AG09309 (cell line): ENCODE measurements around the gene PCNX1.
"Not testable (repeated sequence)": the region's sequence is repeated elsewhere in the genome, so short reads cannot be mapped to it uniquely, and the experiment has no call there.

Source experiments
- DNase-seq: peaks from one replicate; pipeline ENCODE4 v3.0.0-alpha.2; 2010; ENCODE audit warnings: low read depth
- H3K4me3 ChIP-seq: 2 replicates; pipeline ENCODE4 v1.5.1; 2011; ENCODE audit warnings: mild to moderate bottlenecking, low read depth, low read length, moderate library complexity; ENCODE audit not compliant: control insufficient read depth
- TF ChIP-seq, protein P1 (sequence below): IDR thresholded peaks from 2 replicates; pipeline ENCODE4 v1.5.1; 2011; ENCODE audit warnings: mild to moderate bottlenecking, low read depth, low read length, inconsistent platforms; ENCODE audit not compliant: insufficient read depth, control insufficient read depth; ENCODE audit errors: missing control alignments

PCNX1 gene

DNA sequence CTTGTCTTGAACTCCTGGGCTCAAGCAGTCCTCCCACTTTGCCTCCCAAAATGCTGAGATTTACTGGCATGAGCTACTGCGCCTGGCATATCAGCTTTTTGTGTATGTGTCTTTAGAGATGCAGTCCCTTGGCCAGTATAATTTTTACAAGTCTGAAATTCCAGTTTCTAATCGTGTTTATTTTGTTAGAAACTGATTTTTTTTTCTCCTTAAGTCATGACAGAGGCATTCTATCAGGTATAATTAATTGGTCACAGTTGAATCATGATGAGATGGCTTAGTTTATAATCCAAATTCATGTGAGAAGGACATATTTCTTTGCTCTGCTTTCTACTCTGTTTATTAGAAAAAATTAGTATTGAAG is 98.9 kb downstream of the PCNX1 start:
- DNase-seq = no peak
- no peak overlapping the region for H3K4me3 ChIP-seq
- TF ChIP-seq, protein P1, sequence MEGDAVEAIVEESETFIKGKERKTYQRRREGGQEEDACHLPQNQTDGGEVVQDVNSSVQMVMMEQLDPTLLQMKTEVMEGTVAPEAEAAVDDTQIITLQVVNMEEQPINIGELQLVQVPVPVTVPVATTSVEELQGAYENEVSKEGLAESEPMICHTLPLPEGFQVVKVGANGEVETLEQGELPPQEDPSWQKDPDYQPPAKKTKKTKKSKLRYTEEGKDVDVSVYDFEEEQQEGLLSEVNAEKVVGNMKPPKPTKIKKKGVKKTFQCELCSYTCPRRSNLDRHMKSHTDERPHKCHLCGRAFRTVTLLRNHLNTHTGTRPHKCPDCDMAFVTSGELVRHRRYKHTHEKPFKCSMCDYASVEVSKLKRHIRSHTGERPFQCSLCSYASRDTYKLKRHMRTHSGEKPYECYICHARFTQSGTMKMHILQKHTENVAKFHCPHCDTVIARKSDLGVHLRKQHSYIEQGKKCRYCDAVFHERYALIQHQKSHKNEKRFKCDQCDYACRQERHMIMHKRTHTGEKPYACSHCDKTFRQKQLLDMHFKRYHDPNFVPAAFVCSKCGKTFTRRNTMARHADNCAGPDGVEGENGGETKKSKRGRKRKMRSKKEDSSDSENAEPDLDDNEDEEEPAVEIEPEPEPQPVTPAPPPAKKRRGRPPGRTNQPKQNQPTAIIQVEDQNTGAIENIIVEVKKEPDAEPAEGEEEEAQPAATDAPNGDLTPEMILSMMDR = no peak

DNA sequence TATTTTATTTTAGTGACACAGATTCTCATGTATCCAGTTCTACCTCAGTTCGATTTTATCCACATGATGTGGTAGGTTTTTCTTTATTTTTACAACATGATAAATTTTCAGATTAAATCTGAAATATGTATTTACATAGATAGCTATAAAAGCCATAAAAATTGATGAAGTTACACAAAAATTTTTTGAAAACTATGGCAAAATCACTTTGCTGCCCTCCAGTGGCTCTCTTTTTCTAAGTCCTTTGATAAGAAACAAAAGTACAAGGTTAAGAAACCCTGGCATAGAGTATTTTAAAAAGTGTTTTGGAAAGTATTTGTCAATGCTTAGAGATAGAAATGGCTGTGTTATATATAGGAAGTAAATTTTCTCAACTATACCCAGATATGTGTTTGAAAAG is 104.2 kb downstream of the PCNX1 start:
- no peak for DNase-seq
- TF ChIP-seq, protein P1 = peak; percentile 21
- no peak overlapping the region for H3K4me3 ChIP-seq

DNA sequence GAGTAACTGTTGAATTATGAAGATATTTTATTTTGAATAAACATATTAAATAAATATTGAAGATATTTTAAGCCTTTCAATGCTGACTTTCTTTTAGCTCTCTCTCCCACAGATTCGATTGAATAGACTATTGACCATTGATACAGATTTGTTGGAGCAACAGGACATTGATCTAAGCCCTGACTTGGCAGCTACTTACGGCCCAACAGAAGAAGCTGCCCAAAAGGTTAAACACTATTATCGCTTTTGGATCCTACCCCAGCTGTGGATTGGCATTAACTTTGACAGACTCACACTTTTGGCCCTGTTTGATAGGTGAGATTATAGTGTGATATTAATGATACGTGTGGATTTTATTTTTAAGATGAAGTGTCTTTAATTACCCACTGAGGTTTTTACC is 105.6 kb downstream of the PCNX1 start:
- H3K4me3 ChIP-seq = no peak overlapping the region
- DNase-seq = no peak
- TF ChIP-seq, protein P1 = no peak

DNA sequence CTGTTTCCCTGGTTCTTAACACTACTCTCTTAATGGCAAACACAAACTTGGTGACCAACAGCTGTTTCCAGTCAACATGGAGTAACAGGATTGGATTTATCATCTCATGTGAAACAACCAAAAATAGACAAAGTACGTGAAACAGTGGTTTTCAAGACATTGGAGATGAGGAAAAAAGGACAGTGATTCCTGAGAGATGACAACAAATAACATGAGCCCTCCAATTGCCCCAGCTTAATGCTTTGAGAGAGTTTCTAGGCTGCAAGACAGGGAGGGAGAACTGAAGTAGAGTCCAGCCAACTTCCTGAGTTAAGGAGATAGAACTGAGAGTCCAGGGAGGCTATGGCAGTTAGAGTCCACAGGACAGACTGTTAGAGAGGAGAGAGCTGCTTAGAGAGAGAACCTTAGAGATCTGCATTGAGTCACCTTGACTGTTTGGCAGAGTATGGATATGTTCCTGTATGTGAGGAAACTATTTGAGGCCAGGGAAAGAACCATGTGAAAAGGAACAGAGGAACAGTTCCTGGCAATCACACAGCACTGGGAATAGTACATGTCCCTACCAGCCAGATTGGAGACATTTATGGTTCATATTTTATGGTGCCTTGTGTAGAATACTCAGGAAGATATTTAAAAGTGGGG is 106.4 kb downstream of the PCNX1 start:
- TF ChIP-seq, protein P1 = no peak
- DNase-seq = no peak

DNA sequence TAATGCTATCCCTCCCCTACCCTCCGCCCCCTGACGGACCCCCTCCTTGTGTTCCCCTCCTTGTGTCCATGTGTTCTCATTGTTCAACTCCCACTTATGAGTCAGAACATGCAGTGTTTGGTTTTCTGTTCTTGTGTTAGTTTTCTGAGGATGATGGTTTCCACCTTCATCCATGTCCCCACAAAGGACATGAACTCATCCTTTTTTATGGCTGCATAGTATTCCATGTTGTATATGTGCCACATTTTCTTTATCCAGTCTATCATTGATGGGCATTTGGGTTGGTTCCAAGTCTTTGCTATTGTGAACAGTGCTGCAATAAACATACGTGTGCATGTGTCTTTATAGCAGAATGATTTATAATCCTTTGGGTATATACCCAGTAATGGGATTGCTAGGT is 112.7 kb downstream of the PCNX1 start:
- H3K4me3 ChIP-seq, DNase-seq: not testable (repeated sequence)

More for the DNA sequence above, 106.4 kb downstream of the PCNX1 start:
- H3K4me3 ChIP-seq = no peak overlapping the region

DNA sequence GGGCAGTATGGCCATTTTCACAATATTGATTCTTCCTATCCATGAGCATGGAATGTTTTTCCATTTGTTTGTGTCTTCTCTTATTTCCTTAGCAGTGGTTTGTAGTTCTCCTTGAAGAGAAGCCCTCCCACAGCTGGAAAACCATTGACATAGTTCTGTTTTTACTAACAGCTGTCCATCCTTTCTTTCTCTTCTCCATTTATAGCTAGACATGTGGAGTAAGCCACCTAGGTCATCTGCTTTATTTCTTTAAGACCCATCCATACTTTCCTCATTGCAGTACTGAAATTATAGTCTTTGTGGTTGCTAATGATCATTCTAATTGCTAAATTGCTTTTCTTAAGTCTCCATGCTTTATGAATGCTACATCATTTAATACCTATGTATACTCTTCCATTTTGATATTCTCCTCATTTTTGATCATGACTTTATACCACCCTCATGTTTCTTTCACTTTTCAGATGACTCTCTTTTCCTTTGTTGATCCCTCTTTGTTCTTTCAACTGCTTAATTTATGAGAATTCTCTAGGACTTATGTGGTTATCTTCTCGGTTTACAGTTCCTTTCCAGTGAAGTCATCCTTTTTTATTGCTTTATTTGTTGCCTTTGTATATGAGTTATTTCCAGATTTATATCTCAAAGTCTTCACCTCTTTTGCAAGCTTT is 114.2 kb downstream of the PCNX1 start:
- peak; percentile 86 for DNase-seq
- TF ChIP-seq, protein P1 = no peak
- no peak overlapping the region for H3K4me3 ChIP-seq

DNA sequence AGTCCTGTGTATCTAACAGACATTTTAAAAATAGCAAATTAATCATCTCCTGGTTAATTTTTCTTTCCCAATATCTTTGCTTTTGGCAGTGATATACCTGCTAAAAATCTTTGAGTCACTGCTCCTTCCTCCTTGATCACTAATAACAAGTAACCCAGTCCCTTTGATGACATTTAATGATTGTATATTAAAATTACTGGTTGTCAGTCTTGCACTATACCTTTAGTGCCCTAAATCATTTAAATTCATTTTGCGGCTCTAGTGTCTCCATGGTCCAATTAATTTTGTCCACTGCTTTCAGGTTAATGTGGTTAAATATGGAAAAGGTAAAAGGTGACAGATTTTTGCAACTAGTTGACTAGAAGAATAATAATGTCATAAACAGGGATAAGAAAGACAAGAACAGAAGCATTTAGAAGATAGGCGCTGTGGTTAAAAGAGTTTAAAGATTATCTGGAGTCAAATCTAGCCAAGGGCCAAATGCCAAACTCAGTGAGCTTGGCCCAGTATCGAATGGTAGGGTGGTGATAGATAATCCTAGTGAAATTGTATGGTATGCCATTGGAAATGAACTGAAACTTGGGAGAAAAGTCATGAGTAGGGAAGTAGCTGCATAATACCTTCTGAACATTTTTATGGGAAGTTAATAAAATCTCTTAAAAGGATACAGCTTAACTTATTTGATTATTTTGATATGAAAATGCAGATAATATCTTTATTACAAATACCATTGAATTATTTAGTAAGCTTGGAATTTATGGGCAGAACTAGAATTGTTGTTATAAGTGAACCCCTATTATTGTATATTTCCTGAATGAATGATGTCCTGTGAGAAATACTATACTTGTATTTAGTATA is 115.0 kb downstream of the PCNX1 start:
- DNase-seq = no peak
- TF ChIP-seq, protein P1 = no peak
- no peak overlapping the region for H3K4me3 ChIP-seq
